ENCODE measurements around the gene TUFM. TPM values are rescaled to one million over a fixed set of nuclear protein-coding genes. Genes with fewer than 3 reads are reported as not detected.

Gene TUFM
- total RNA-seq, 1 experiment from 2014 or later: 147 TPM

GRCh38 chr16:28802235-28803019, 43.7 kb downstream of the TUFM start:
- DNase-seq (ENCODE audit: low read depth): peak; percentile 69

Other genes starting within 250 kb of the TUFM start
- not detected in 2 replicates for gene SULT1A2, start 249.3 kb downstream of the TUFM start, total RNA-seq (2014; rRNA removed)
- gene SULT1A1, start 236.3 kb downstream of the TUFM start, total RNA-seq (2014; rRNA removed): 3.3 and 7.1 TPM in 2 replicates
- 0.06 and 0.34 TPM in 2 replicates for gene NPIPB8, start 208.3 kb downstream of the TUFM start, total RNA-seq (2014; rRNA removed)
- 108 and 119 TPM in 2 replicates for gene EIF3C, start 134.9 kb downstream of the TUFM start, total RNA-seq (2014; rRNA removed)
- gene NPIPB9, start 94.6 kb downstream of the TUFM start, total RNA-seq (2014; rRNA removed): 0.46 TPM in 1 of 2 replicates, not detected in the other
- gene ATXN2L, start 23.3 kb downstream of the TUFM start, total RNA-seq (2014; rRNA removed): 41.7 and 54.5 TPM in 2 replicates
- gene SH2B1, start 17.5 kb upstream of the TUFM start, total RNA-seq (2014; rRNA removed): 28.4 and 29.3 TPM in 2 replicates
- 0.92 and 0.96 TPM in 2 replicates for gene ATP2A1, start 32.1 kb upstream of the TUFM start, total RNA-seq (2014; rRNA removed)
- 50.6 and 72.0 TPM in 2 replicates for gene RABEP2, start 78.9 kb upstream of the TUFM start, total RNA-seq (2014; rRNA removed)
- gene CD19, start 85.6 kb upstream of the TUFM start, total RNA-seq (2014; rRNA removed): not detected in 2 replicates
- 25.5 and 26.6 TPM in 2 replicates for gene NFATC2IP, start 104.6 kb upstream of the TUFM start, total RNA-seq (2014; rRNA removed)
- gene SPNS1, start 128.4 kb upstream of the TUFM start, total RNA-seq (2014; rRNA removed): 23.6 and 26.1 TPM in 2 replicates
- gene LAT, start 138.7 kb upstream of the TUFM start, total RNA-seq (2014; rRNA removed): 1.2 and 1.8 TPM in 2 replicates